Measurements from ENCODE around the gene TRIM13.
"Not testable (repeated sequence)": the region's sequence is repeated elsewhere in the genome, so short reads cannot be mapped to it uniquely, and the experiment has no call there.

Gene TRIM13

GRCh38 chr13:49998714-49999624 is 2.1 kb downstream of the TRIM13 start:
- no peak for DNase-seq

DNA sequence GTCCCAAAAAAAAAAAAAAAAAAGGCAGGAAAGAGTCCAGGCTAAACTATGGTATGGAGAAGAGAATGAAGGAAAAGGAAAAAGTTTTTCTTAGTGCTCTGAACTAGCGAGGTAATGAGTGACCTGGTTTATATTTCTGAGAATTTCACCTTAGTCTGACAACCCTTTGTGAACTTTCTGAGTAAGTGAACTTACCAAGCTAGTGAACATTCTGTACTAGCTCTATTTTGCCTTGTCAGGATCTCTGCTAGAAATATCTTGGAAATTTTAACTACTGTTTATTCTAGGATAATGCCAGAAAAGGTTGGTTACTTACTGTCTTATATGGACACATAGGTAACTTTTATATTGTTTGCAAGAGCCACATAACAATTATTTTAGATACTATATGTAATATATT is 4.4 kb downstream of the TRIM13 start:
- no peak for DNase-seq

DNA sequence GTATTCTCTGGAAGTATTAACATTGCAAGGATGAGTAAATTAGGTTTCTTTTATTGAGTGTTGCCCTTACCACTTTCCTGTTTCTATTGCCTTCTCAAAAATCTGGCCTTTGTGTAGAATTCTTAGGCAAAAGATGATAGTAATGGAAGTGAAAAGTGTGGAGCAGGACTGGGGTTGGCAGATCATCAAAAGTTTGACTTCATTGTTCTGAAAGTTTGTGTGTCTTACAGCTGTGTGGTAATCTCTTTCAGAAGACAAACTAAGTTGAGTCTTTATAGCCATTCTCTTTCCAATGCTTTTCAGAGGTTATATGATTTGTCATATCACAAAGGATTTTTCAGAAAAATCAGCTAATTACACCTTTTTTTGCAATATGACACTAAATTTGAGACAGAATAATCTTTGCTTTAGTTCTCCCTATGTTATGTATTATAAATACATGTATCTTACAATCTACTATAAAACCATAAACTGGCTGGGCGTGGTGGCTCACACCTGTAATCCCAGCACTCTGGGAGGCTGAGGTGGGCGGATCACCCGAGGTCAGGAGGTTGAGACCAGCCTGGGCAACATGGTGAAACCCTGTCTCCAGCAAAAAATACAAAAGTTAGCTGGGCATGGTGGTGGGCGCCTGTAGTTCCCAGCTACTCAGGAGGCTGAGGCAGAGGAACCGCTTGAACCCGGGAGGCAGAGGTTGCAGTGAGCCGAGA is 9.7 kb downstream of the TRIM13 start:
- no peak for DNase-seq

DNA sequence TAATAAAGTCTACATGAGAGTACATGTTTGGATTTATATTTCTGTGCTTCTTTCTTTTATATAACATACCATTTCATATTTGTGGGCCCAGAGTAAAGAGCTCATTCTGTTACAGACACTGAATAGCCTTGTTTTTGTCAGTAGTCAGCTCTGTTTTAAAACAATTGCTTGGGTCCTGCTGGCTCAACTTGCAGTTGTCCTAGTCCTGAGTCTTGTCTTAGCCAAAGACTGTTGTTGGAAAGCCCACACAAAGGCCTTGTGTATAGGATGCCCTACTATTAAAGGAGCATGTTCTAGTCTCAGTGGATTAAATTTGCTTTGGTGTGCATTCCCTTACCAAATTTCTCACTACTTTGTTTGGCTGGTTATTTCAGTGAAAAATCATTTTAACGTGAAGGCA is 14.6 kb downstream of the TRIM13 start:
- no peak for DNase-seq

- no peak for DNase-seq
Measured at GRCh38 chr13:50012396-50013169, 15.7 kb downstream of the TRIM13 start.

GRCh38 chr13:50014386-50014785 is 17.5 kb downstream of the TRIM13 start:
- no peak for DNase-seq

- no peak for DNase-seq
Measured at GRCh38 chr13:50015258-50015657, 18.4 kb downstream of the TRIM13 start, which contains the start of gene KCNRG. KCNRG (plus strand) TSS chr13:50015444; CDS start chr13:50015494, 50 bp downstream.

GRCh38 chr13:50015750-50016149 is 18.9 kb downstream of the TRIM13 start:
- DNase-seq, result no peak

DNA sequence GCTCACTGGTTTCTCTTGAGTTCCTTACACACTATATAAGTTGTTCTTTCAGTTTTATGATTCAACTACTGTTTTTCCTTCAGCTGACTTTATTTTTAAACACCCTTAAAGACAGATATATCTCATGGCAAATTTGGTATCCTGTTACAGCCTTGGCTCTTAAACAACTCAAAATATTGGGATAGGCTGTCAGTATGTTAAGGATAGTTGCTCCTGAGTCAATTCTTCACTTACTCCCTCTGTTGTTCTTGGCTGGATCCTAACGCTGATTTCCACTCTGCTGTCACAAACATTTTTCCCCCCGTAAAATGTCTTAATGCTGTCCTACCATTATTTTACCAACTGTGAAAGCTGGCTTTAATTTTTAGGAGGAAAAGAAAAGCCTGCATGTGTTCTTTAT is 19.6 kb downstream of the TRIM13 start:
- no peak for DNase-seq

GRCh38 chr13:50017819-50018218 is 21.0 kb downstream of the TRIM13 start:
- no peak for DNase-seq

DNA sequence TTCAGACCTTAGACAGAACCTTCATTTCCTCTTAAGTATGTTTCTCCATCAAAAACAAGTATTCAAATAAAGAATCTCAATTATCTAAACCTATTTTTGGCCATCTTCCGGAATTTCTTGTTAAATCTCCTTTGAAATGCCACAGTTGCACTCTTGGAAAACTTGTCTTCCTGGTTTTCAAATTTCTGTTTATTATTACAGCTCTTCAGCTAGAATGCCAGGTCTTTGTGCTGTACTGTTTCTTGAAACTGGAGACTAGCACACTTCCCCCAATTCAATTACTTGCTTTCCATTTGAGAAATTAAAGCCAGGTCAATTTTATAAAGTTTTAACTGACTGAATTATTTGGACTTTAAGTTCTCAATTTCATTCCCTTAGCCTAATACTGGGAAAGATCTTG is 28.6 kb downstream of the TRIM13 start:
- DNase-seq, result no peak

GRCh38 chr13:50026788-50027473 is 30.1 kb downstream of the TRIM13 start:
- no peak for DNase-seq

DNA sequence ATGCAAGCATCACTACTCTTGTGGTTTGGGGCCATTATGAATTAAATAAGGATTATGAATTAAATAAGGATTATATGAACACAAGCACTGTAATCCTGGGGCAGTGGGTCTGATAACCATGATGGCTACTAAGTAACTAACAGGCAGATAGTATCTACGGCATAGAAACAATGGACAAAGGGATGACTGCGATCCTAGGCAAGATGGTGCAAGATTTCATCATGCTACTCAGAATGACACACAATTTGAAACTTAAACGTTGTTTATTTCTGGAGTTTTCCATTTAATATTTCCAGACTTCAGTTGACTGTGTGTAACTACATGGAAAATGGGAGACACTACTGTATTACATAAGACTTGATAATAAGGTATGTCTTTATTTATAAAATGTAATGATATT is 33.5 kb downstream of the TRIM13 start:
- no peak for DNase-seq

DNA sequence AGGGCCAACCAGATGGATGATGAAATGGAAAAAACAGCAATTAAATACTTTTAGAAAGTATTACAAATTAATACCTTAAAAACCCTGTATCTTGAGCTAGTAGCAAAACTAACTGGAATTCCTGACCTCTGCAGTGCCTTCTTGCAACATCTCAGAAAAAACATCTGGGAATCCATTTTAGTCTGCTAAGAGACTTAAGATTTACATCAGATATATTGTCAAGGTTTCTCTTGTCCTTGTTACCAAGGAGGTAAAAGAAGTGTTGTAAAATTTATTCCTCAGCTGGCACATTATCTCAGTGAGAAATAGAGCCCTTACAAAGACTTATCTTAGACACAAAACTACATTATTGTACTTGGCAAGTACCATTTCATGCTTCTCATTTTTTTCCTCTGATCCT is 36.9 kb downstream of the TRIM13 start:
- DNase-seq, result no peak

DNA sequence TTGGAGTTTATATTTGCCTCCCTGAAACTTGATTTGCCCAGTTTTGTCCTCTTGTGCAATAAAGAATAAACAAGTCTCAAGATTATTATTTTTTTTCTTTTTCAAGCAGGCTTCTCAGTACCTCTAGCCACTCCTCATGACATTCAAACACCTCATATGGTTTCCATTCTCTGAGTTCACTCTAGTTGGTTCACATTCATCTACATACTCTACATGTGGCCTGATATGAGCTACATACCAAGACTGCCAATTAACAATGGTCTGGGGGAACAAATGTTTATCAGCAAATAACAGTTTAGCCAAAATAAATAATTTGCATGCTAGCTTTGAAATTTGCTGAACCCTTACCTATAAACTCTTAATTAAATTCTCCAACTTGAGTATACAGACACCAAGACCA is 40.9 kb downstream of the TRIM13 start:
- no peak for DNase-seq

GRCh38 chr13:50038266-50038665 is 41.4 kb downstream of the TRIM13 start:
- no peak for DNase-seq

DNA sequence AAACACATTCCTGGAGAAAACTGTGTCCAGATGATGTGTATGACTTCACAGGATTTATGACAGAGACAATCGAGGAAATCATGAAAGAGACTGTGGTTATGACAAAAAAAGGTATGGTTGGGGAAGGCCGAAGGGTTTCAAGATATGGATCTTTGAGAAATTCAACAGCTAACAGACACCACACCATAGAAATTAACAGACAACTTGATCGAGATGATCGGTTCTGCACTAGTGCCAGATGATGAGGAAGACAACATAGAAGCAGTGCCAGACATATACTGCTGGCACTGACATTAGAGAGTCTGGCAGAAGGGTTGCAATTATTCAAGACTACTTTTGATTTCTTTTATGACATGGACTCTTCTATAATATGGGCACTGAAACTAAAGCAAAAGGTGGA is 55.6 kb downstream of the TRIM13 start:
- DNase-seq, result no peak

- DNase-seq, result no peak
Measured at GRCh38 chr13:50053844-50054243, 57.0 kb downstream of the TRIM13 start.

DNA sequence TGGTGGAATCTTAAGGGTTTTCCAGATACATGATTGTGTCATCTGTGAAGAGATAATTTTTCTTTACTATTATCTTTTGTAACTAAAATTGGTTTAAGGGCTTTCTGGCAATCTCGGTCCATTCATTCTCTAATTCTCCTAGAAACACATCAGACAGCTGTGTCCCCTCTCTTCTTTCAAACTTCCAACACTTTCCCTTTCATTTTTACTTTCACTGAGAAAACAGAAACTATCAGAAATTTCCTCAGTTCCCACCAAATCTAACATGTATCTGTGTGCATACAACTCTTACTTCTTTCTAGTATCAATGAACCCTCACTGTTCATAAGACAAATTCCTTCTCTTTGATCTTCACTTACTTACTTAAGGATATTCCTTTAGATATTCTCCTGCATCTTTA is 58.6 kb downstream of the TRIM13 start:
- DNase-seq, result no peak

GRCh38 chr13:50060718-50061117 is 63.9 kb downstream of the TRIM13 start:
- DNase-seq, result no peak

DNA sequence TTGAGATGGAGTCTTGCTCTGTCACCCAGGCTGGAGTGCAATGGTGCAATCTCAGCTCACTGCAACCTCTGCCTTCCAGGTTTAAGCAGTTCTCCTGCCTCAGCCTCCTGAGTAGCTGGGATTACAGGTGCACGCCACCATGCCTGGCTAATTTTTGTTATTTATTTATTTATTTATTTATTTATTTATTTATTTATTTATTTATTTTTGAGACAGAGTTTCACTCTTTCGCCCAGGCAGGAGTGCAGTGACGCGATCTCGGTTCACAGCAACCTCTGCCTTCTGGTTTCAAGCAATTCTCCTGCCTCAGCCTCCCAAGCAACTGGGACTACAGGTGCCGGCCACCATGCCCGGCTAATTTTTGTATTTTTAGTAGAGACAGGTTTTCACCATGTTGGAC is 65.5 kb downstream of the TRIM13 start:
- DNase-seq, result not testable (repeated sequence)

DNA sequence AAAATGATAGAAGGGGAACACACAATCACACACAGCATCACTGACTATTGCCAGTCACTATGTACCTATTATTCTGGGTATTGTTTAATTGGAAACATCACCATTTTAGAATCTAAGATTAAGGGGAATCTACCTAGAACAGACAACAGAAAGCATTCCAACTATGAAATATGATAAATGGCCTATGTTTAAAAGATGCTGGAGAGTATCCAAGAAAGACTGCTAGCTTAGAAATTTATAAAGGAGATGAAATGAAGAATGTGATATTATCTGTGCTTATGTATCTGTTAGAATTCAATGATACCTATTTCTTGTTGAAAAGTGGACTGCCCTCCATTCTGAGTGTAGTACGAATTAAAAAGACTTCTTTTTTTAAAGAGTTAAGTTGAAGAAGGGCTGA is 68.9 kb downstream of the TRIM13 start:
- no peak for DNase-seq

All from CD4-positive, alpha-beta T cell treated with Interferon gamma for 1 hour (primary cell).